Epithelial cell of proximal tubule (primary cell): ENCODE measurements around the gene PIR. TPM values are rescaled to one million over a fixed set of nuclear protein-coding genes. Genes with fewer than 3 reads are reported as not detected.

Experiments used
- DNase-seq: peaks from one replicate; pipeline ENCODE4 v3.0.0-alpha.2; 2011; ENCODE audit warnings: low read depth
- H3K4me3 ChIP-seq: 2 replicates; pipeline ENCODE4 v1.5.1; 2011; ENCODE audit warnings: low read depth, mild to moderate bottlenecking, low read length
- CTCF ChIP-seq: conservative IDR thresholded peaks from 2 replicates; pipeline ENCODE4 v1.5.1; 2012; ENCODE audit warnings: low read depth, mild to moderate bottlenecking, low read length
- total RNA-seq: library from RNA; depleted of rRNA; stranded (reverse); fragments of >200 nt; gene quantifications from 2 replicates; pipeline ENCODE4 v1.2.3, GENCODE V29; 2015

Gene PIR
- total RNA-seq, 1 donor from 2014 or later: 12.7 TPM

- DNase-seq: no peak
- no peak for TF ChIP-seq CTCF
- H3K4me3 ChIP-seq: no peak overlapping the region
Observed at GRCh38 chrX:15413101-15413500, 80.0 kb downstream of the PIR start.

GRCh38 chrX:15410947-15411346 is 82.2 kb downstream of the PIR start:
- no peak for TF ChIP-seq CTCF
- DNase-seq: no peak
- H3K4me3 ChIP-seq: no peak overlapping the region

GRCh38 chrX:15410430-15410829 is 82.7 kb downstream of the PIR start:
- no peak overlapping the region for H3K4me3 ChIP-seq
- TF ChIP-seq CTCF: no peak
- no peak for DNase-seq

GRCh38 chrX:15405846-15406245 is 87.3 kb downstream of the PIR start:
- TF ChIP-seq CTCF: no peak
- no peak overlapping the region for H3K4me3 ChIP-seq
- DNase-seq: no peak

- no peak for TF ChIP-seq CTCF
- DNase-seq: no peak
- no peak overlapping the region for H3K4me3 ChIP-seq
Observed at GRCh38 chrX:15404401-15405096, 88.6 kb downstream of the PIR start.

- no peak for TF ChIP-seq CTCF
- DNase-seq: no peak
- H3K4me3 ChIP-seq: no peak overlapping the region
Observed at GRCh38 chrX:15401378-15401777, 91.8 kb downstream of the PIR start.

GRCh38 chrX:15399962-15400391 is 93.2 kb downstream of the PIR start:
- H3K4me3 ChIP-seq: no peak overlapping the region
- no peak for TF ChIP-seq CTCF
- no peak for DNase-seq
